ENCODE data around the gene METAP2.

The METAP2 gene

DNA sequence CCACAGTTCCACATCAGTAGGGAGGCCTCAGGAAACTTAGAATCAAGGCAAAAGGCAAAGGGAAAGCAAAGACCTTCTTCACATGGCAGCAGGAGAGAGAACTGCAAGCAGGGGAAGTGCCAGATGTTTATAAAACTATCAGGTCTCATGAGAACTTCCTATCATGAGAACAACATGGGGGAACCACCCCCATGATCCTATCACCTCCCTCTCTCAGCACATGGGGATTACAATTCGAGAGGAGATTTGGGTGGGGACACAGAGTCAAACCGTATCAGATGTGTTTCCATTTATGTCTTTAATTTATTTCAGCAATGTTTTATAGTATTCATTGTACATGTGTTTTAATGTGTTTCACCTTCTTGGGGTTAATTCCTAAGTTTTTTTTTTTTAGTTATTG is 25.8 kb downstream of the METAP2 start:
- no peak overlapping the region for H3K14ac ChIP-seq (ENCODE audit: low read length)
- no peak overlapping the region for H2BK5ac ChIP-seq (ENCODE audit: low read length)
- H2BK12ac ChIP-seq (ENCODE audit: low read length): no peak overlapping the region
- no peak overlapping the region for H3K9ac ChIP-seq (ENCODE audit: low read depth, low read length, poor library complexity)
- peaks cover 17 to 98% of the 10 kb centered on the region in 2 donors for H3K36me3 ChIP-seq (replicated peaks in 1 of 2; ENCODE audit: control insufficient read depth in 2 of 2, insufficient read depth in 2 of 2, low read length in 2 of 2)
- no peak overlapping the region for H3K18ac ChIP-seq (ENCODE audit: low read length)
- H2AFZ ChIP-seq (ENCODE audit: low read length): no peak overlapping the region
- no peak for DNase-seq (ENCODE audit: low spot score)
- H3K27me3 ChIP-seq (ENCODE audit: control insufficient read depth in 3 of 3, insufficient read depth in 3 of 3, low read depth in 1 of 3, low read length in 3 of 3): no peaks in the 10 kb centered on the region
- no peak overlapping the region for H3K4me2 ChIP-seq (ENCODE audit: insufficient read depth, low read length, poor library complexity, severe bottlenecking)
- no peak overlapping the region for H4K8ac ChIP-seq (ENCODE audit: low read depth, low read length)
- no peak overlapping the region for H3K27ac ChIP-seq (replicated peaks; ENCODE audit: low read length)
- H3K79me1 ChIP-seq (ENCODE audit: low read depth, low read length): no peaks in the 10 kb centered on the region
- H2BK120ac ChIP-seq (ENCODE audit: low read depth, low read length): no peak overlapping the region
- H3K4me1 ChIP-seq (ENCODE audit: control insufficient read depth in 2 of 2, insufficient read depth in 1 of 2, low read depth in 1 of 2, low read length in 2 of 2): no peaks in the 10 kb centered on the region
- H4K91ac ChIP-seq (ENCODE audit: low read depth, low read length, poor library complexity): no peak overlapping the region
- H3K4me3 ChIP-seq (ENCODE audit: low read length in 2 of 2): no peak overlapping the region
- H3K9me3 ChIP-seq (replicated peaks in 1 of 2; ENCODE audit: control insufficient read depth in 2 of 2, insufficient read depth in 1 of 2, low read depth in 1 of 2, low read length in 2 of 2): peaks cover 3 to 14% of the 10 kb centered on the region in 2 donors
- H2AK5ac ChIP-seq (ENCODE audit: low read depth, low read length): no peak overlapping the region
- no peak overlapping the region for H2BK15ac ChIP-seq (ENCODE audit: low read length)
- H3K4ac ChIP-seq (ENCODE audit: low read length): no peak overlapping the region
- no peak overlapping the region for H3K23ac ChIP-seq (ENCODE audit: low read depth, low read length, poor library complexity)
- no CpG with 5 or more reads among the region's 2 CpGs for WGBS, 2 donors (ENCODE audit: extremely low coverage in 2 of 2, insufficient read length in 2 of 2, insufficient replicate concordance in 1 of 2)

DNA sequence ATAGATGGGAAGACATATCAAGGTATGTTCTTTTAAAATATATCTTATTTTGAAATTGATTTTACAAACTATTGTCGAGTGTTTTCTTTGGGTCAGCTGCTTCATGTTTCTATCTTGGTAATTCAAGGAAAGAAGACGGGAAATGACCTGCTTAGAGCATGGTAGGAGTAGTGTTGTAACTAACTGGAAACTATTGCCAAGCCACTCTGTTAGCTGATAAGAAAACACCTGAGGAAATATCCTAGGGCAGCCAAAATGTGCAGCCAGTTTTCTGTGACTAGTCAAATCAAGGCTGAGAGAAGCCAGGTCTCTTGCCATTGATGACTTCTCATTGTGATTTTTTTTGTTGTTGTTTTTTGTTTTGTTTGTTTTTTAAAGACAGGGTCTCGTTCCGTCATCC is 30.2 kb downstream of the METAP2 start:
- H3K27me3 ChIP-seq (ENCODE audit: control insufficient read depth in 3 of 3, insufficient read depth in 3 of 3, low read depth in 1 of 3, low read length in 3 of 3): no peaks in the 10 kb centered on the region
- H2BK120ac ChIP-seq (ENCODE audit: low read depth, low read length): no peak overlapping the region
- H3K27ac ChIP-seq (replicated peaks; ENCODE audit: low read length): no peak overlapping the region
- peaks cover 0 to 3% of the 10 kb centered on the region in 2 donors for H3K9me3 ChIP-seq (replicated peaks in 1 of 2; ENCODE audit: control insufficient read depth in 2 of 2, insufficient read depth in 1 of 2, low read depth in 1 of 2, low read length in 2 of 2)
- H3K9ac ChIP-seq (ENCODE audit: low read depth, low read length, poor library complexity): no peak overlapping the region
- H3K14ac ChIP-seq (ENCODE audit: low read length): no peak overlapping the region
- no peak overlapping the region for H3K23ac ChIP-seq (ENCODE audit: low read depth, low read length, poor library complexity)
- H2BK12ac ChIP-seq (ENCODE audit: low read length): no peak overlapping the region
- H2BK5ac ChIP-seq (ENCODE audit: low read length): no peak overlapping the region
- H3K4me2 ChIP-seq (ENCODE audit: insufficient read depth, low read length, poor library complexity, severe bottlenecking): no peak overlapping the region
- no peaks in the 10 kb centered on the region for H3K79me1 ChIP-seq (ENCODE audit: low read depth, low read length)
- no peak overlapping the region for H2AFZ ChIP-seq (ENCODE audit: low read length)
- DNase-seq (ENCODE audit: low spot score): no peak
- no peak overlapping the region for H3K4me3 ChIP-seq (ENCODE audit: low read length in 2 of 2)
- H2AK5ac ChIP-seq (ENCODE audit: low read depth, low read length): no peak overlapping the region
- H4K91ac ChIP-seq (ENCODE audit: low read depth, low read length, poor library complexity): no peak overlapping the region
- H3K18ac ChIP-seq (ENCODE audit: low read length): no peak overlapping the region
- H3K4ac ChIP-seq (ENCODE audit: low read length): no peak overlapping the region
- H2BK15ac ChIP-seq (ENCODE audit: low read length): no peak overlapping the region
- H4K8ac ChIP-seq (ENCODE audit: low read depth, low read length): no peak overlapping the region
- H3K4me1 ChIP-seq (ENCODE audit: control insufficient read depth in 2 of 2, insufficient read depth in 1 of 2, low read depth in 1 of 2, low read length in 2 of 2): no peaks in the 10 kb centered on the region
- H3K36me3 ChIP-seq (replicated peaks in 1 of 2; ENCODE audit: control insufficient read depth in 2 of 2, insufficient read depth in 2 of 2, low read length in 2 of 2): peaks cover 18 to 99% of the 10 kb centered on the region in 2 donors
- WGBS, 2 donors (ENCODE audit: extremely low coverage in 2 of 2, insufficient read length in 2 of 2, insufficient replicate concordance in 1 of 2): no CpG with 5 or more reads among the region's 4 CpGs

DNA sequence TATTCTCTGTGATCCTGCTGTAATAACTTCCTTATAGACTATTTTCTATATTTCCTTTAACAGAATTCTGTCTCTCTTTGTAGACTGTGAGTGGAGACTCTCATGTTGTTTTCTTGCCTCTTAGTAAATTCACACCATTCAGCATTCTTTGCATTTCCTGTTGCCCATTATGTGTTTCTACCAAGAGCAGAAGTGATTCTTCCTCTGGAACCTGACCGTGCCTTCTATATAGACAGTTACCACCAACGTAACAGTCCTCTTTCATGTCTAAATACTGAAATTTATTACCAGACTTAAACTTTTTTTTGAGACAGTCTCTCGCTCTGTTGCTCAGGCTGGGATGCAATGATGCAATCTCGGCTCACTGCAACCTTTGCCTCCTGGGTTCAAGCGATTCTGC is 31.1 kb downstream of the METAP2 start:
- Histone ChIP-seq H3K9ac (ENCODE audit: low read depth, low read length, poor library complexity) (no peak overlapping the region), H2BK120ac (ENCODE audit: low read depth, low read length) (no peak overlapping the region), H2BK15ac (ENCODE audit: low read length) (no peak overlapping the region), H3K14ac (ENCODE audit: low read length) (no peak overlapping the region), H4K91ac (ENCODE audit: low read depth, low read length, poor library complexity) (no peak overlapping the region), H3K4me2 (ENCODE audit: insufficient read depth, low read length, poor library complexity, severe bottlenecking) (no peak overlapping the region), H2AFZ (ENCODE audit: low read length) (no peak overlapping the region), H2BK12ac (ENCODE audit: low read length) (no peak overlapping the region), H3K9me3 (replicated peaks in 1 of 2; ENCODE audit: control insufficient read depth in 2 of 2, insufficient read depth in 1 of 2, low read depth in 1 of 2, low read length in 2 of 2) (no peaks in the 10 kb centered on the region), H4K8ac (ENCODE audit: low read depth, low read length) (no peak overlapping the region), H3K18ac (ENCODE audit: low read length) (no peak overlapping the region), H2AK5ac (ENCODE audit: low read depth, low read length) (no peak overlapping the region), H3K4me1 (ENCODE audit: control insufficient read depth in 2 of 2, insufficient read depth in 1 of 2, low read depth in 1 of 2, low read length in 2 of 2) (no peaks in the 10 kb centered on the region), H3K4me3 (ENCODE audit: low read length in 2 of 2) (no peak overlapping the region), H3K79me1 (ENCODE audit: low read depth, low read length) (no peaks in the 10 kb centered on the region), H3K4ac (ENCODE audit: low read length) (no peak overlapping the region), H3K23ac (ENCODE audit: low read depth, low read length, poor library complexity) (no peak overlapping the region), H3K27ac (replicated peaks; ENCODE audit: low read length) (no peak overlapping the region), H2BK5ac (ENCODE audit: low read length) (no peak overlapping the region), H3K36me3 (replicated peaks in 1 of 2; ENCODE audit: control insufficient read depth in 2 of 2, insufficient read depth in 2 of 2, low read length in 2 of 2) (peaks cover 16 to 98% of the 10 kb centered on the region in 2 donors), H3K27me3 (ENCODE audit: control insufficient read depth in 3 of 3, insufficient read depth in 3 of 3, low read depth in 1 of 3, low read length in 3 of 3) (no peaks in the 10 kb centered on the region)
- DNase-seq (ENCODE audit: low spot score): no peak
- WGBS, 2 donors (ENCODE audit: extremely low coverage in 2 of 2, insufficient read length in 2 of 2, insufficient replicate concordance in 1 of 2): no CpG with 5 or more reads among the region's 5 CpGs

DNA sequence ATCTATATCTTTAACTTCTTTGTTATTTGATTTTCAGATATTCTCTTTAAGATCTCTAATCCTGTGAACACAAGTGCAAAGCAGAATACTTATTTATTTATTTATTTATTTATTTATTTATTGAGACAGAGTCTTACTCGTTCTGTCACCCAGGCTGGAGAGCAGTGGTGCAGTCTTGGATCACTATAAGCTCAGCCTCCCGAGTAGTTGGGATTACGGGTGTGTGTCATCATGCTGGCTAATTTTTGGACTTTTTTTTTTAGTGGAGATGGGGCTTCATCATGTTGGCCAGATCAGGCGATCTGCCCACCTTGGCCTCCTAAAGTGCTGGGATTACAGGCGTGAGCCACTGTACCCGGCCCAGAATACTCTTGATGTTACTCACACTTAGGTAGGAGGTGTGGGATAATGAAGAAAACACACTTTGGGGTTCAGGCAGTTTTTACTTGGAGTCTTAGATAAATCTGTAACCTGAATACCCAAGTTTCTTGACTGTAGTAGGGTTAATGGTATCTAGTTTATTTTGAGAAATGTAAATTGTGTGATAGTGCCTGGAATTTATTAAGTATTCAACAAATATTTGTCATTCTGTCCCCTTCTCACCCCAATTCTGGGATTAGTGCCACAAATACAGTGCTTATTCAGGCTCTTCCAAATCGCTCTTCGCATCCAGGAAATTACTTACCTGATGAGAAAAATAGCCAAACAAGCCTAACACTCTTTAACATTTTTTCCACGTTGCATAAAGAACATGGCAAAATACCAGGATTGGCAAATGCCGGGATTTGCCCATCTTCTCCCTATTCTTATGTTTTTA is 33.0 kb downstream of the METAP2 start:
- no peaks in the 10 kb centered on the region for H3K79me1 ChIP-seq (ENCODE audit: low read depth, low read length)
- no peak overlapping the region for H4K8ac ChIP-seq (ENCODE audit: low read depth, low read length)
- H3K4ac ChIP-seq (ENCODE audit: low read length): no peak overlapping the region
- no peak overlapping the region for H2BK5ac ChIP-seq (ENCODE audit: low read length)
- no peak overlapping the region for H2BK120ac ChIP-seq (ENCODE audit: low read depth, low read length)
- no peak overlapping the region for H3K9ac ChIP-seq (ENCODE audit: low read depth, low read length, poor library complexity)
- H2BK12ac ChIP-seq (ENCODE audit: low read length): no peak overlapping the region
- no peak overlapping the region for H3K27ac ChIP-seq (replicated peaks; ENCODE audit: low read length)
- H4K91ac ChIP-seq (ENCODE audit: low read depth, low read length, poor library complexity): no peak overlapping the region
- no peak overlapping the region for H3K4me3 ChIP-seq (ENCODE audit: low read length in 2 of 2)
- no peaks in the 10 kb centered on the region for H3K27me3 ChIP-seq (ENCODE audit: control insufficient read depth in 3 of 3, insufficient read depth in 3 of 3, low read depth in 1 of 3, low read length in 3 of 3)
- no peak overlapping the region for H2AK5ac ChIP-seq (ENCODE audit: low read depth, low read length)
- H3K14ac ChIP-seq (ENCODE audit: low read length): no peak overlapping the region
- DNase-seq (ENCODE audit: low spot score): no peak
- no peak overlapping the region for H3K18ac ChIP-seq (ENCODE audit: low read length)
- no peaks in the 10 kb centered on the region for H3K9me3 ChIP-seq (replicated peaks in 1 of 2; ENCODE audit: control insufficient read depth in 2 of 2, insufficient read depth in 1 of 2, low read depth in 1 of 2, low read length in 2 of 2)
- no peak overlapping the region for H3K23ac ChIP-seq (ENCODE audit: low read depth, low read length, poor library complexity)
- H3K4me2 ChIP-seq (ENCODE audit: insufficient read depth, low read length, poor library complexity, severe bottlenecking): no peak overlapping the region
- no peaks in the 10 kb centered on the region for H3K4me1 ChIP-seq (ENCODE audit: control insufficient read depth in 2 of 2, insufficient read depth in 1 of 2, low read depth in 1 of 2, low read length in 2 of 2)
- no peak overlapping the region for H2BK15ac ChIP-seq (ENCODE audit: low read length)
- H3K36me3 ChIP-seq (replicated peaks in 1 of 2; ENCODE audit: control insufficient read depth in 2 of 2, insufficient read depth in 2 of 2, low read length in 2 of 2): peaks cover 22 to 98% of the 10 kb centered on the region in 2 donors
- WGBS, 2 donors (ENCODE audit: extremely low coverage in 2 of 2, insufficient read length in 2 of 2, insufficient replicate concordance in 1 of 2): no CpG with 5 or more reads among the region's 10 CpGs
- no peak overlapping the region for H2AFZ ChIP-seq (ENCODE audit: low read length)
